GM18526 (cell line): Measurements from ENCODE around the gene CBL.

ENCODE experiments used
- POLR2A ChIP-seq: IDR thresholded peaks from 3 replicates; pipeline ENCODE4 v1.6.1; 2011; ENCODE audit not compliant: insufficient read length; ENCODE audit errors: extremely low read depth

Gene CBL

GRCh38 chr11:119338318-119338890 is 132.3 kb downstream of the CBL start:
- no peak for TF ChIP-seq POLR2A

DNA sequence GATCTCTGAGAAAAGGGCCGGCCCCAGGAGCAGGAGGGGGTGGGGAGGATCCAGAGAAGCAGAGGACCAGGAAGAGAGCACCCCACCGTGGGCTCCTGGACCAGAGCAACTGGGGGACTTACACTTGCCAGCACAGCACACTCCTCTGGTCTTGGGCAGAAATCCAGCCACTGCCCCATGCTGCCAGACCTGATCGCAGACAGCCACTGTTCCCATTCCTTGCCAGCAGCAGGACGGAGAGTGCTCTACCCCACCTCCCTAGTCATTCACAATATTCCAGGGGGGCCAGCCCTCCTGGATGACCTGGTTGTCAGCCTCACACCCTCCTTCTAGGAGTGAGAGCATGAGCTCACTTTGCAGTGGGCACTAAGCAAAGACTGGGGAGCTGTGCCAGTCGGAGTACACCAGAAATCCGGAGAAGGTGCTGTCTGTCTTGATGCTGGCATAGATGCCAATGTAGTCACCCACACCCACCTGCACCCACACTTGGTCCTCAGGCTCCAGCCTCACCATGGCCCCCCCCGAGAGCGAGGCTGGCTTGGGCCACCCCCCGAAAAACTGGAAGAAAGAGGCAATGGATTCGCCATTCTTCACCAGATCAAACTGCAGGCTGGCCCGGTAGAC is 132.9 kb downstream of the CBL start:
- no peak for TF ChIP-seq POLR2A

DNA sequence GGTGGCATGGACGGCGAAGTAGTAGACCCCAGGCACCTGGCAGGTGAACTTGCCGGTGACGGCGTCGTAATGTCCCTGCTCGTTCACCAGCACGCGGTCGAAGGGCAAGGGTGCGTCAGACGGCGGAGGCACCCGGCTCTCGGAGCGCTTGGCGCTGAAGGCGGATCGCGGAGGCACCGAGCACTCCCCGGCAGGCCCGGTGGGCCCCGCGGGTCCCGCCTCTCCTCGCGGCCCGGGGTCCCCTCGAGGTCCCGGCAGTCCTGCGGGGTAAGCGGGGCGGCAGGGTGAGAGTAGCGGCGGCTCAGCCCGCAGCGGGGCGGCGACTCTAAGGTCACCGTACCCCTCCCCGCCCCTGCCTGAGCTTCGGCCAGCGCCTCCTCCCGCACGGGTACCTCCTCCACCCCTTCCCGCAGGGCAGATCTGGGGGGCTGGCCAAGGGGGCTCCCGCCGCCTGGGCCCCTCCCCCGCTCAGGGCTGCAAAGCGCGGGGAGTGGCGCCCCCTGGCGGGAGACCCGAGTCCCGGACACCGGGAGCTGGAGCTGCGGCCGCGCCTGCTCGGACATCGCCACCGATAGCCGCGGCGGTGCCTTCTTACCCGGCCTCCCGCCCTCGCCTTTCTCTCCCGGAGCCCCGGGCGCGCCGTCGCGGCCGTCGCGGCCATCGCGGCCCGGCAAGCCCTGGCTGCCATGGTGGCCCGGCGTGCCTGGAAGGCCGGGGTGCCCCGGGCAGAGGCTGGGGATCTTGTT is 133.6 kb downstream of the CBL start:
- TF ChIP-seq POLR2A = no peak

GRCh38 chr11:119340335-119341221 is 134.4 kb downstream of the CBL start, which contains the start of gene C1QTNF5:
Gene C1QTNF5, minus strand, starts transcription at chr11:119340883. Its CDS starts 486 bp downstream, at chr11:119340397.
- TF ChIP-seq POLR2A = no peak

GRCh38 chr11:119341222-119342022 is 135.3 kb downstream of the CBL start:
- TF ChIP-seq POLR2A = no peak

DNA sequence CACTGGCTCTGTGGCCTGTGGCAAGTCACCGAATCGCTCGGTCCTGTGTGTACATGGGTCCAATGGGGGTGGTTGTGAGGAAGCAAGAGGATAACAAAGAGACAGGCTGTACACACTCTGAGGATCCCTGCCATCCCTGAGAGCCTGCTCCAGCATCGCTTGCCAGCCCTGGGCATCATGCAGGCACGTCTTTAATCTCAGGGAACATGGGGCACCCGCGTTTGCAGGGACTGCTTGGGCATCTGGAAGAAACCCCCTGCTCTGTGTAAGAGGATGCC is 135.8 kb downstream of the CBL start:
- TF ChIP-seq POLR2A = no peak

- TF ChIP-seq POLR2A = no peak
Observed at GRCh38 chr11:119342362-119343130, 136.4 kb downstream of the CBL start.

GRCh38 chr11:119343726-119344125 is 137.6 kb downstream of the CBL start:
- no peak for TF ChIP-seq POLR2A

DNA sequence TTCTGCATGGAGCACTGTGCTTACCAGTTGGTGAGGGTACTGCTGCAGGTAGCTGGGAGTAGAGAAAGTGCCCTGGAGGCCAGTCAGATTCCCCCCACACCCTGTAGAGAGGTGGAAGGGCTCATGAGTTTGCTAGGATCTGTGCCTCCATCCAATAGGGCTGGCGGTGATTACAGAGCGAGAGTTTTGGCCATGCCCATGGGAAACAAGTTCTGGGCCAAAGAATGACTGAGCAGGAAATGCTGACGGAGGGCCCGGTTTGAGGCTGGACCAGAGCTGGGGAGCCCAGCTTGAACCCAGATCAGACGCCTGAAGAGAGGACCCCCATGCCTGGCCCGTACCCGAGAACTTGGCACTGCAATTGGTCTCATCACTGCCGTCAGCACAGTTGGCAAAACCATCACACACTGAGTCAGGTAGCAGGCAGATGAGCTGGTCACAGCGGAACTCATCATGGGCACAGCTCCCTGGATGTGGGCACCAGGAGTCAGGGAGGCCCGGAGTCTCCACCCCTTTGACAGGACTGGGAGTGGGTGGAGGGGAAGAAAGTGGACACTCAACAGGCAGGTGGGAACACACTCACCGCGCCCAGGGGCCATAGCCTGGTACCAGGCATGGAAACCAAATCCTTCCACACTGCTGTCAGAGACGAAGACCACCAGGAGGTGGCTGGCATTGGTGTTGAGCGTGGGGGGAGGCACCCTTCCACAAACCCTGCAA is 138.3 kb downstream of the CBL start:
- no peak for TF ChIP-seq POLR2A

DNA sequence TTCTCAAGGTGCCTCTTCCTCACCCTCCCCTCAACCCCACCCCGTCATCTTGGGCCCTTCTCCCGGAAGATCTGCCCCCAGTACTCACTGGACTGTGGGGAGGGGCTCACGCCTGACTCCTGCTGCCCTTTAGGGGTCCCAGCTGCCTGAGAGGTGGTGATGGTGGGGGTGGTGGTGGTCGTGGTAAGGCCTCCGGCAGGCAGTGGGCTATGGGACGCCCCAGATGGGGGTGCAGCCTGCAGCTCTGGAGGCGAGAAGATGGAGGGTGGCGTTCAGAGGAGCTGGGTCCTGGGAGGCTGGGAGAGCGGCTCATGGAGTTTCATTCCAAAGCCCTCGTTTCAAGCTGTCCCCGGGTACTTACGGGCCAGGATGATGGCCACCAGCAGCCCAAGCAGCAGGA is 139.5 kb downstream of the CBL start:
- TF ChIP-seq POLR2A = no peak

DNA sequence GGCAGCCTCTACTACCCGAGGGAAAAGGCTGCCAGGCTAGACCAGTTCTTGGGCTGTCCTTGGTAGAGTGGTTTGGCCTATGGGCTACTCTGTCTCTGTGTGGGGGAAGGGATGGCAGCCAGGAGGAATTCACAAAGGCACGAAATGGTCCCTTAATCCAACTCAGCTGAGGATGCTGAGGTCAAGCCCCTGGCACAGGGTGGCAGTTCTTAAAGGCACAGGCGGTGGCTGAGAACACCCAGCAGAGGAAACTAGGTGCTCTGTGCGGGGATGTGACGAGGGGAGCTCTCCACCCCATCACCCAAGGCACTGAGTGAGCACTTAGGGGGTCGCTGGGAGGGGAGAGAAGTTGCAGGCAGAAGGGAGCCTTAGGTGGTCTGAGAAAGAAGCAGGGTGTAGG is 140.5 kb downstream of the CBL start, which contains the start of gene MFRP:
TSS of gene MFRP (minus strand) at position 101 of the 400 bp plus-strand sequence. CDS start 192 bp downstream, outside the sequence.
- no peak for TF ChIP-seq POLR2A

DNA sequence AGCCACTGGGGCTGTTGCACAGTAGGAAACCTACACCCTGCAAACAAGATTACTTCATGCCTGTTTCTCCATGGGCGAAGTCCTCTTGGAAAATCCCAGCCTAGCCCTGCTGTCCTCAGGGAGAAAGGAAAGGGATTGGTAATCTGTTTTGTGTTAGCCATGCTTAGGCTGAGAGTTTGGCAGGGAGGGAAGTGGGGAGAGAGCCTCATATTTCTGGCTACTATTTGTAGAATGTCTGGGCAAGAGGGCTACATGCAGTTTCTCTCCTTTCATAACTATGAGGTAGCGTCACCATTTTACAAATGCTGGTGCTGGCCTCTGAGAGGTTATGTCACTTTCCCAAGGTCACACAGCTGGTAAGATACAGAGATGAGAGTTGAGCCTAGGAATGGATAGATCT is 141.1 kb downstream of the CBL start:
- no peak for TF ChIP-seq POLR2A

GRCh38 chr11:119347940-119348605 is 141.9 kb downstream of the CBL start:
- TF ChIP-seq POLR2A = no peak

GRCh38 chr11:119350302-119350701 is 144.2 kb downstream of the CBL start:
- TF ChIP-seq POLR2A = no peak
